HepG2 (cell line): ENCODE results near the gene TNPO3. TPM values are rescaled to one million over a fixed set of nuclear protein-coding genes. Genes with fewer than 3 reads are reported as not detected.

Source experiments
- CBFB ChIP-seq: sonication (generic); formaldehyde crosslinking; IDR thresholded peaks from 2 replicates; pipeline ENCODE4 v1.4.0; 2020; ENCODE audit warnings: missing genetic modification reagents
- CHD4 ChIP-seq: fragments of 200-600 bp; sonication (generic); IDR thresholded peaks from 2 replicates; pipeline ENCODE4 v1.7.0; 2017; ENCODE audit warnings: mild to moderate bottlenecking, low read length, borderline replicate concordance
- DNMT1 ChIP-seq: sonication (generic); formaldehyde crosslinking; IDR thresholded peaks from 2 replicates; pipeline ENCODE4 v1.5.1; 2020; ENCODE audit warnings: mild to moderate bottlenecking, missing genetic modification reagents
- ESRRA ChIP-seq: sonication (generic); formaldehyde crosslinking; IDR thresholded peaks from 2 replicates; pipeline ENCODE4 v1.5.1; 2020; ENCODE audit warnings: mild to moderate bottlenecking, low read depth, missing genetic modification reagents
- GMEB1 ChIP-seq: sonication (generic); formaldehyde crosslinking; IDR thresholded peaks from 2 replicates; pipeline ENCODE4 v1.5.1; 2020; ENCODE audit warnings: missing genetic modification reagents, mild to moderate bottlenecking, borderline replicate concordance
- GMEB2 ChIP-seq: IDR thresholded peaks from 2 replicates; pipeline ENCODE4 v1.6.1; 2016; ENCODE audit warnings: missing biosample characterization, missing genetic modification reagents, low read depth
- HOMEZ ChIP-seq: IDR thresholded peaks from 2 replicates; pipeline ENCODE4 v1.6.1; 2016; ENCODE audit warnings: low read depth
- KAT8 ChIP-seq: IDR thresholded peaks from 2 replicates; pipeline ENCODE4 v1.6.1; 2016; ENCODE audit warnings: missing genetic modification reagents, missing compliant biosample characterization
- KLF15 ChIP-seq: sonication (generic); formaldehyde crosslinking; IDR thresholded peaks from 2 replicates; pipeline ENCODE4 v1.8.1; 2023; ENCODE audit warnings: borderline replicate concordance, mild to moderate bottlenecking, inconsistent platforms, missing genetic modification reagents, mixed read lengths
- NFRKB ChIP-seq: fragments of 450-650 bp; IDR thresholded peaks from 2 replicates; pipeline ENCODE4 v1.6.1; 2017
- PHB2 ChIP-seq: fragments of 450-650 bp; IDR thresholded peaks from 2 replicates; pipeline ENCODE4 v1.6.1; 2018; ENCODE audit not compliant: partially characterized antibody
- SALL1 ChIP-seq: sonication (generic); formaldehyde crosslinking; IDR thresholded peaks from 2 replicates; pipeline ENCODE4 v1.8.0; 2022; ENCODE audit warnings: mild to moderate bottlenecking, missing genetic modification reagents
- SKIL ChIP-seq: sonication (generic); formaldehyde crosslinking; IDR thresholded peaks from 2 replicates; pipeline ENCODE4 v1.8.0; 2022; ENCODE audit warnings: missing genetic modification reagents, mild to moderate bottlenecking, moderate library complexity, borderline replicate concordance
- TFDP1 ChIP-seq: IDR thresholded peaks from 2 replicates; pipeline ENCODE4 v1.6.1; 2016; ENCODE audit warnings: missing compliant biosample characterization, missing genetic modification reagents, borderline replicate concordance
- ZNF17 ChIP-seq: sonication (generic); formaldehyde crosslinking; IDR thresholded peaks from 2 replicates; pipeline ENCODE4 v1.5.0; 2020; ENCODE audit warnings: mild to moderate bottlenecking, missing genetic modification reagents
- ZNF180 ChIP-seq: sonication (generic); formaldehyde crosslinking; IDR thresholded peaks from 2 replicates; pipeline ENCODE4 v1.4.0; 2020; ENCODE audit warnings: low read depth, missing genetic modification reagents, borderline replicate concordance
- ZNF230 ChIP-seq: sonication (generic); formaldehyde crosslinking; IDR thresholded peaks from 2 replicates; pipeline ENCODE4 v1.4.0; 2020; ENCODE audit warnings: mild to moderate bottlenecking, missing genetic modification reagents
- ZNF441 ChIP-seq: sonication (generic); formaldehyde crosslinking; IDR thresholded peaks from 2 replicates; pipeline ENCODE4 v1.7.0; 2021; ENCODE audit warnings: missing genetic modification reagents, borderline replicate concordance
- ZNF652 ChIP-seq: IDR thresholded peaks from 2 replicates; pipeline ENCODE4 v1.6.1; 2016; ENCODE audit warnings: low read depth, borderline replicate concordance
- ZNF713 ChIP-seq: sonication (generic); formaldehyde crosslinking; IDR thresholded peaks from 2 replicates; pipeline ENCODE4 v1.4.0; 2020; ENCODE audit warnings: mild to moderate bottlenecking, missing genetic modification reagents
- polyA plus RNA-seq, 8 experiments: library from polyadenylated mRNA; depleted of rRNA in 3 of 8; stranded (reverse) in 7 of 8; unstranded in 1 of 8; fragments of >200 nt; fragmentation: Illumina TruSeq in 4 of 8; extraction: Trizol in 4 of 8; gene quantifications; 2 replicates each; pipeline versions ENCODE4 v1.2.1 to v1.2.3, GENCODE V29; 2011 to 2016; ENCODE audit warnings: low read depth in 4 of 8, missing spikeins in 1 of 8, mixed read lengths in 1 of 8; ENCODE audit not compliant: insufficient read depth in 1 of 8
- total RNA-seq, 5 experiments: library from RNA; depleted of rRNA; stranded (reverse); fragments of >200 nt; fragmentation: Illumina TruSeq; extraction: Trizol; gene quantifications; 2 replicates each; pipeline ENCODE4 v1.2.3, GENCODE V29; 2016; ENCODE audit warnings: low read depth in 1 of 5

The TNPO3 gene
- total and polyA plus RNA-seq, 2 of the 13 experiments (the other 11 are each of a cell fraction or from before 2014, with no cell fraction given) = 23.8 to 44.6 TPM

- TF ChIP-seq ZNF441 = peak; percentile 78
- peak; percentile 6; the same call in 1 of the 2 replicates for TF ChIP-seq TFDP1 (CRISPR knock-in tag)
- TF ChIP-seq SALL1 (CRISPR knock-in tag) = peak; percentile 52; the same call in 1 of the 2 replicates
- TF ChIP-seq ZNF180 (CRISPR knock-in tag) = no peak
- TF ChIP-seq KAT8 = peak; percentile 94; the same call in 1 of the 2 replicates
- no peak for TF ChIP-seq ZNF713 (CRISPR knock-in tag)
- TF ChIP-seq PHB2 = no peak
- TF ChIP-seq ZNF230 = peak; percentile 85; the same call in 1 of the 2 replicates
- no peak for TF ChIP-seq ZNF652 (CRISPR knock-in tag)
- TF ChIP-seq CBFB = no peak
- 0 out of 2 replicates have a peak, but pooled peaks have one; percentile 49 for TF ChIP-seq GMEB1 (CRISPR knock-in tag)
- no peak; the same call in 1 of the 2 replicates for TF ChIP-seq ESRRA (CRISPR knock-in tag)
- TF ChIP-seq SKIL (CRISPR knock-in tag) = 0 out of 2 replicates have a peak, but pooled peaks have one; percentile 11
- no peak for TF ChIP-seq ZNF17 (CRISPR knock-in tag)
- TF ChIP-seq KLF15 (CRISPR knock-in tag) = no peak
- TF ChIP-seq CHD4 = no peak
- no peak for TF ChIP-seq GMEB2
- TF ChIP-seq HOMEZ (CRISPR knock-in tag) = no peak
- peak; percentile 83 for TF ChIP-seq DNMT1 (CRISPR knock-in tag)
- peak; percentile 83 for TF ChIP-seq NFRKB
These were observed at the start of gene TNPO3 (continued) for GRCh38 chr7:129054438-129055293.
